ENCODE measurements around the gene PPM1B. TPM values are rescaled to one million over a fixed set of nuclear protein-coding genes. Genes with fewer than 3 reads are reported as not detected.

PPM1B gene
- total and polyA plus RNA-seq, 10 of the 15 experiments (the other 5 are each of a cell fraction or from before 2014, with no cell fraction given) = 12.5 to 53.4 (median 33.7) TPM

GRCh38 chr2:44178950-44179349, 10.3 kb downstream of the PPM1B start:
- Histone ChIP-seq H3K36me3 (ENCODE audit: control insufficient read depth in 2 of 2, insufficient read depth in 2 of 2, low read length in 1 of 2) (peaks cover 2 to 7% of the 10 kb centered on the region in 2 experiments), H3K27ac (ENCODE audit: control insufficient read depth, insufficient read depth) (no peak overlapping the region), H2AFZ (ENCODE audit: control insufficient read depth, low read depth, low read length) (no peak overlapping the region), H3K9me3 (replicated peaks; ENCODE audit: control insufficient read depth, insufficient read depth, low read length) (no peaks in the 10 kb centered on the region; the same call in 2 of the 3 replicates), H4K20me1 (ENCODE audit: control insufficient read depth, insufficient read depth) (no peaks in the 10 kb centered on the region), H3K27me3 (replicated peaks in 1 of 2; ENCODE audit: control insufficient read depth in 2 of 2, insufficient read depth in 2 of 2, low read length in 1 of 2) (no peaks in the 10 kb centered on the region), H3K9ac (ENCODE audit: control insufficient read depth, insufficient read depth, low read length) (no peak overlapping the region), H3K4me3 (no peak overlapping the region), H3K4me1 (ENCODE audit: control insufficient read depth, insufficient read depth, low read length) (peaks cover 8% of the 10 kb centered on the region), H3K4me2 (ENCODE audit: control insufficient read depth, insufficient read depth) (no peak overlapping the region), H3K79me2 (ENCODE audit: control insufficient read depth, insufficient read depth, low read length) (peaks cover 74% of the 10 kb centered on the region)
- DNase-seq (ENCODE audit: low read depth, low spot score) (no peak), ATAC-seq (no peak), FAIRE-seq (no peak)
- SMC1A ChIA-PET (ENCODE audit: uncharacterized antibody, unreplicated experiment) = no interaction called here
- RAD21 ChIA-PET (ENCODE audit: unreplicated experiment) = no interaction called here
- CTCF ChIA-PET = no interaction called here
- intact Hi-C loops (cut with micrococcal nuclease; ENCODE audit: unreplicated experiment) = no loop called here
- TF ChIP-seq MTA2 (IDR thresholded peaks at IDR 0.05; ENCODE audit: low read depth) = no peak
- TF ChIP-seq SRF (IDR thresholded peaks at IDR 0.05; ENCODE audit: low read depth in 2 of 2, low read length in 2 of 2) = no peak
- no peak for TF ChIP-seq LARP7 (IDR thresholded peaks at IDR 0.05)
- no peak for TF ChIP-seq BCLAF1 (IDR thresholded peaks at IDR 0.05)
- no peak for TF ChIP-seq NFYA (IDR thresholded peaks at IDR 0.05; ENCODE audit: borderline replicate concordance, low read depth, low read length)
- TF ChIP-seq SREBF2 (IDR thresholded peaks at IDR 0.05; ENCODE audit: low read length) = no peak
- no peak for TF ChIP-seq MYB (IDR thresholded peaks at IDR 0.05; ENCODE audit: borderline replicate concordance, low read depth, low read length)
- no peak for TF ChIP-seq CHD4 (IDR thresholded peaks at IDR 0.05)
- TF ChIP-seq NKRF (conservative IDR thresholded peaks at IDR 0.05) = no peak
- no peak for TF ChIP-seq NR2F1 (conservative IDR thresholded peaks at IDR 0.05)
- TF ChIP-seq SIN3A (IDR thresholded peaks at IDR 0.05; ENCODE audit: low read depth, low read length) = no peak
- POLR2A ChIA-PET = interaction anchor here (0.5 to 1.1 kb wide), 4 partner anchors 9 to 34 kb away, joined by 3 to 6 read pairs (median 3); no protein-coding TSS in a partner anchor
- in situ Hi-C loops (cut with MboI) = no loop called here
- no TSS peak for BruUV-seq (replicated peaks)

Measured in GM12878 (cell line).